ENCODE results near the gene ZNF530. TPM values are rescaled to one million over a fixed set of nuclear protein-coding genes. Genes with fewer than 3 reads are reported as not detected.

The ZNF530 gene
- total RNA-seq, 1 donor from 2014 or later, result 3.2 TPM

- DNase-seq (ENCODE audit: low read depth), result no peak
- H3K27me3 ChIP-seq (ENCODE audit: control insufficient read depth, insufficient read depth, low read length), result no peaks in the 10 kb centered on the region
- no peak overlapping the region for H3K4me3 ChIP-seq (ENCODE audit: low read depth, low read length)
- peaks cover 6% of the 10 kb centered on the region for H3K36me3 ChIP-seq (ENCODE audit: control insufficient read depth, insufficient read depth, low read length)
- no peak for TF ChIP-seq CTCF (IDR thresholded peaks at IDR 0.05; ENCODE audit: insufficient read depth, low read length, poor library complexity, severe bottlenecking)
Observed at GRCh38 chr19:57637379-57637778, 37.7 kb downstream of the ZNF530 start.

DNA sequence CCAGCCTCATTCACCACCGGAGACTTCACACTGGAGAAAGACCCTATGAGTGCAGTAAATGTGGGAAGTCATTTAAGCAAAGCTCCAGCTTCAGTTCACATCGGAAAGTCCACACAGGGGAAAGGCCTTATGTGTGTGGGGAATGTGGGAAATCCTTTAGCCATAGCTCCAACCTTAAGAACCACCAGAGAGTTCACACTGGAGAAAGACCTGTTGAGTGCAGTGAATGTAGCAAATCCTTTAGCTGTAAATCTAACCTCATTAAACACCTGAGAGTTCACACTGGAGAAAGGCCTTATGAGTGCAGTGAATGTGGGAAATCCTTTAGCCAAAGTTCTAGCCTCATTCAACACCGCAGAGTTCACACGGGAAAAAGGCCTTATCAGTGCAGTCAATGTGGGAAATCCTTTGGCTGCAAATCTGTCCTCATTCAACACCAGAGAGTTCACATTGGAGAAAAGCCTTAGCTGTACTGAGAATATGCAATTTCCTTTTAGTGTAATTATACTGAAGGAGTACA, 42.1 kb downstream of the ZNF530 start:
- TF ChIP-seq CTCF (IDR thresholded peaks at IDR 0.05; ENCODE audit: insufficient read depth, low read length, poor library complexity, severe bottlenecking), result no peak
- Histone ChIP-seq H3K27me3 (ENCODE audit: control insufficient read depth, insufficient read depth, low read length) (no peaks in the 10 kb centered on the region), H3K4me3 (ENCODE audit: low read depth, low read length) (no peak overlapping the region), H3K36me3 (ENCODE audit: control insufficient read depth, insufficient read depth, low read length) (peaks cover 6% of the 10 kb centered on the region)
- no peak for DNase-seq (ENCODE audit: low read depth)

DNA sequence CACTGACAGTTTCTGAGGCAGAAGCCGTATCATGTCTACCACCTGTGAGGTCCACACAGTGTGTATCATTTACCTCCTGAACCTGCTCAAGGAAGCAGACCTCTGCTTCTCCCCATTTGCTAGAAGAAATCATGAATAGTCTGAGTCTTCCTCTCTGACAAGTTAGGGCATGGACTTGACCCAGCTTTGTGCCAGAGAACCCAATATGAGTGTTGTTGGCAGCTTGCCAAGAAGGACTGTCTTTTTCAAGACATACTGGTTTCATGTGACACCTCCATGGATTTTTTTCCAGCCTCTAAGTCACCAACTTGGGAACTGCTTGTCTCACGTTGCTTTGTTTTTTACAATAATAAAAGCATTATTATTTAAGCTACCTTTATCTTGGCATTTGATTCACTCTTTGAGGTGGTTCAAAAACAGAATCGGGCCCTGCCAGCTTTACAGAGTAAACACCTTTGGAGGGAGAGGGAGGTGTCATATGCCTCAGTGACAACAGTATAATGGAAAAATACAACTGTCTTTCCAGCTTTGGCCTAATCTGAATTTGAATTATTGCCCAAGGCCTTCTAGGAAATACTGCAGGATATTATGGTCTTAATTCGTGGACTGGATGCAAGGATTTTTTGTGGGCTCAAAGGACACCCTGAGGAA, 42.8 kb downstream of the ZNF530 start:
- Histone ChIP-seq H3K4me3 (ENCODE audit: low read depth, low read length) (no peak overlapping the region), H3K36me3 (ENCODE audit: control insufficient read depth, insufficient read depth, low read length) (peaks cover 6% of the 10 kb centered on the region), H3K27me3 (ENCODE audit: control insufficient read depth, insufficient read depth, low read length) (no peaks in the 10 kb centered on the region)
- no peak for DNase-seq (ENCODE audit: low read depth)
- no peak for TF ChIP-seq CTCF (IDR thresholded peaks at IDR 0.05; ENCODE audit: insufficient read depth, low read length, poor library complexity, severe bottlenecking)

DNA sequence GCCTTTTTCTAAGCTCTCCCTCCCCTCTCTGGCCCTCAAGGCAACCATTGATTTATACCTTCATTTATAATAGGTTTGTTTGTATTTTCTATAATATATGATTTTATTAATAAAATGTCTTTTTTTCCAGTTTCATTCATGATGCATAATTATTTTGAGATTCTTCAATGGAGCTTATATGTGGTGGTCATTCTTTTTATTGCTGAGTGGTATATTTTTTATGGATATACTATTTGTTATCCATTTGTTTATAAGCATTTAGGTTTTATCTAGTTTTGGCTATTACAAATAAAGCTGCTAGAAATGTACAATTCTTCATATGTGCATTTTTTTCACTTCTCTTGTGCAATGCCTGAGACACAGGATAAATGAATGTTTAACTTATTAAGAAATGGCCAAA, 44.0 kb downstream of the ZNF530 start:
- no peaks in the 10 kb centered on the region for H3K27me3 ChIP-seq (ENCODE audit: control insufficient read depth, insufficient read depth, low read length)
- DNase-seq (ENCODE audit: low read depth), result no peak
- TF ChIP-seq CTCF (IDR thresholded peaks at IDR 0.05; ENCODE audit: insufficient read depth, low read length, poor library complexity, severe bottlenecking), result no peak

DNA sequence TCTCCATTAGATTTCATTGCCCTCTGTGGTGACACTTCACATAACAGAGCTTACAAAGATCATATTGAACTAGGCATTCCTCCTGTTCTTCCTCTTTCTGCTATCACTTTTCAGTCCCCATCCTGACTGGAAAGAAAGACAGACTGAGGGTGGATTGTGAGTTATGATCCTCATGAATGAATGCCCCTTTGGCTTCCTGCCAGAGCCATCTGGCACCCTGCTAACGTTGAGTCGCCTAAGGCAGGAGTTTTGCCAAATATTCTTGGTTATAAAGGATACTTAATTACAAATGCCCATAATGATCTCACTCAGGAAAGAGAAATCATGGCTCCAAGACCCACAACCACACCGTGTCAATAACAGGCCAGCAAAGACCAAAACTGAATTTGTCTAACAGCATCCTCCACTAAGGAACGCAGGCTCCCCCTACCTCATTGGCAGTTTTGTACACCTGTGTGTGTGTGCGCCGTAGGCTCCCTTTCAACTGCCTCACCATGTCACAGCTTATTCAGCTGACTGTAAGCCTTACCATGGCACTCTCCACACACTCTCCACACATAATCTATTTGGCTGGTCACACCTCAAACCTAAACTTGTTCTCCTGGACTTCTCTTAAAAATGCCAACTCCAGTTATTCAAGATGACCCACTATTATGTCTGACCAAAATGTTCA, 48.8 kb downstream of the ZNF530 start:
- Histone ChIP-seq H3K4me3 (ENCODE audit: low read depth, low read length) (no peak overlapping the region), H3K27me3 (ENCODE audit: control insufficient read depth, insufficient read depth, low read length) (no peaks in the 10 kb centered on the region), H3K36me3 (ENCODE audit: control insufficient read depth, insufficient read depth, low read length) (no peaks in the 10 kb centered on the region)
- TF ChIP-seq CTCF (IDR thresholded peaks at IDR 0.05; ENCODE audit: insufficient read depth, low read length, poor library complexity, severe bottlenecking), result no peak
- DNase-seq (ENCODE audit: low read depth), result no peak

More for the DNA sequence above, 44.0 kb downstream of the ZNF530 start:
- peaks cover 6% of the 10 kb centered on the region for H3K36me3 ChIP-seq (ENCODE audit: control insufficient read depth, insufficient read depth, low read length)
- H3K4me3 ChIP-seq (ENCODE audit: low read depth, low read length), result no peak overlapping the region

Data from kidney epithelial cell (primary cell).